IMR-90 (cell line): Measurements from ENCODE around the gene NLGN2. TPM values are rescaled to one million over a fixed set of nuclear protein-coding genes. Genes with fewer than 3 reads are reported as not detected.

ENCODE experiments used
- ATAC-seq: fragments of 200-7000 bp; cut with Tn5 transposase; 2 replicates; pipeline ENCODE4 v1.9.1; 2020; ENCODE audit warnings: low read depth, mild to moderate bottlenecking, moderate library complexity
- BruUV-seq: library from RNA; stranded (reverse); fragments of 400-500 nt; replicated peaks from 2 replicates; lab custom pipeline; 2021; lab: Mats Ljungman, UMichigan
- CTCF ChIA-PET: fragments of 300-600 bp; formaldehyde crosslinking; extraction: SDS; loops from one replicate; lab custom pipeline; 2021; ENCODE audit warnings: antibody characterized with exemption; lab: Yijun Ruan, JAX
- POLR2A ChIA-PET: fragments of 300-600 bp; sonication (Branson Sonifier 250); formaldehyde crosslinking; loops from one replicate; lab custom pipeline; 2022; ENCODE audit warnings: antibody characterized with exemption; ENCODE audit not compliant: unreplicated experiment; lab: Charles Lee
- DNase-seq: peaks from one replicate; pipeline ENCODE4 v3.0.0; 2013
- H2AFZ ChIP-seq: replicated peaks from 2 replicates; pipeline ENCODE3; 2013; ENCODE audit warnings: low read length, mild to moderate bottlenecking; ENCODE audit not compliant: poor library complexity
- H2AK5ac ChIP-seq: 2 replicates; pipeline ENCODE4 v1.6.1; 2013; ENCODE audit warnings: low read depth, low read length, inconsistent platforms
- H2AK9ac ChIP-seq: replicated peaks from 2 replicates; pipeline ENCODE3; 2013; ENCODE audit warnings: mild to moderate bottlenecking, low read depth, low read length, moderate library complexity; ENCODE audit not compliant: poor library complexity
- H2BK120ac ChIP-seq: 2 replicates; pipeline ENCODE4 v1.6.1; 2013; ENCODE audit warnings: low read depth, low read length, inconsistent platforms
- H2BK15ac ChIP-seq: 3 replicates; pipeline ENCODE4 v1.6.1; 2013; ENCODE audit warnings: low read depth, low read length, inconsistent platforms
- H2BK20ac ChIP-seq: 2 replicates; pipeline ENCODE4 v1.6.1; 2013; ENCODE audit warnings: low read depth, mild to moderate bottlenecking, inconsistent platforms, low read length, moderate library complexity
- H2BK5ac ChIP-seq: 2 replicates; pipeline ENCODE4 v1.6.1; 2013; ENCODE audit warnings: mild to moderate bottlenecking, low read depth, low read length, inconsistent platforms; ENCODE audit not compliant: poor library complexity, severe bottlenecking
- H3K14ac ChIP-seq: replicated peaks from 2 replicates; pipeline ENCODE4 v1.6.1; 2013; ENCODE audit warnings: low read depth, low read length, inconsistent platforms
- H3K18ac ChIP-seq: 2 replicates; pipeline ENCODE4 v1.6.1; 2013; ENCODE audit warnings: low read depth, low read length, control low read depth
- H3K23ac ChIP-seq: 2 replicates; pipeline ENCODE4 v1.6.1; 2013; ENCODE audit warnings: low read depth, low read length, inconsistent platforms
- H3K27ac ChIP-seq: 2 replicates; pipeline ENCODE4 v1.5.1; 2013; ENCODE audit warnings: mild to moderate bottlenecking, control low read depth, low read length; ENCODE audit not compliant: insufficient read depth
- H3K27me3 ChIP-seq: 2 replicates; pipeline ENCODE4 v1.6.1; 2013; ENCODE audit warnings: low read length; ENCODE audit not compliant: control insufficient read depth, insufficient read depth
- H3K36me3 ChIP-seq: 2 replicates; pipeline ENCODE4 v1.6.1; 2013; ENCODE audit warnings: low read length, mixed read lengths; ENCODE audit not compliant: control insufficient read depth, insufficient read depth
- H3K4ac ChIP-seq: 2 replicates; pipeline ENCODE4 v1.6.1; 2013; ENCODE audit warnings: low read depth, low read length, inconsistent platforms
- H3K4me1 ChIP-seq: 2 replicates; pipeline ENCODE4 v1.6.1; 2013; ENCODE audit warnings: low read length, mixed read lengths; ENCODE audit not compliant: control insufficient read depth, insufficient read depth
- H3K4me2 ChIP-seq: 2 replicates; pipeline ENCODE4 v1.6.1; 2013; ENCODE audit warnings: low read depth, mild to moderate bottlenecking, control low read depth, low read length, moderate library complexity
- H3K4me3 ChIP-seq: 2 replicates; pipeline ENCODE4 v1.5.1; 2013; ENCODE audit warnings: low read depth, mild to moderate bottlenecking, control low read depth, low read length, moderate library complexity; ENCODE audit not compliant: insufficient read depth
- H3K56ac ChIP-seq: 2 replicates; pipeline ENCODE4 v1.6.1; 2013; ENCODE audit warnings: low read length, inconsistent platforms; ENCODE audit not compliant: insufficient read depth; ENCODE audit errors: extremely low read depth
- H3K79me1 ChIP-seq, 2 experiments: 2 replicates each; pipeline ENCODE4 v1.6.1; 2013; ENCODE audit warnings: low read length in 2 of 2, inconsistent platforms in 1 of 2, low read depth in 1 of 2
- H3K9ac ChIP-seq: 2 replicates; pipeline ENCODE4 v1.6.1; 2013; ENCODE audit warnings: low read depth, low read length, control low read depth
- H3K9me1 ChIP-seq: 2 replicates; pipeline ENCODE4 v1.6.1; 2013; ENCODE audit warnings: low read length, inconsistent platforms; ENCODE audit not compliant: insufficient read depth
- H3K9me3 ChIP-seq: 2 replicates; pipeline ENCODE4 v1.6.1; 2013; ENCODE audit warnings: low read length; ENCODE audit not compliant: control insufficient read depth, insufficient read depth
- H4K20me1 ChIP-seq: 2 replicates; pipeline ENCODE4 v1.6.1; 2013; ENCODE audit warnings: low read length, inconsistent platforms; ENCODE audit not compliant: insufficient read depth
- H4K5ac ChIP-seq: 2 replicates; pipeline ENCODE4 v1.6.1; 2013; ENCODE audit warnings: mild to moderate bottlenecking, low read depth, low read length, control low read depth
- H4K8ac ChIP-seq, 2 experiments: 2 replicates each; pipeline ENCODE4 v1.6.1; 2013; ENCODE audit warnings: low read depth in 2 of 2, low read length in 2 of 2, control low read depth in 1 of 2, inconsistent platforms in 1 of 2
- H4K91ac ChIP-seq: 2 replicates; pipeline ENCODE4 v1.6.1; 2013; ENCODE audit warnings: low read depth, low read length, inconsistent platforms; ENCODE audit not compliant: insufficient read depth
- BHLHE40 ChIP-seq: fragments of 150-350 bp; IDR thresholded peaks from 2 replicates; pipeline ENCODE4 v1.6.1; 2016; ENCODE audit warnings: mild to moderate bottlenecking, low read depth, low read length
- CEBPB ChIP-seq: IDR thresholded peaks from 2 replicates; pipeline ENCODE4 v1.6.1; 2012; ENCODE audit warnings: low read depth, low read length, improper control_type of control experiment
- CHD1 ChIP-seq: IDR thresholded peaks from 2 replicates; pipeline ENCODE4 v1.6.1; 2012; ENCODE audit warnings: low read depth, low read length, improper control_type of control experiment
- FOS ChIP-seq: fragments of 150-350 bp; IDR thresholded peaks from 2 replicates; pipeline ENCODE4 v1.6.1; 2016; ENCODE audit warnings: low read depth, low read length
- RAD21 ChIP-seq: IDR thresholded peaks from 2 replicates; pipeline ENCODE4 v1.6.1; 2012; ENCODE audit warnings: low read length, improper control_type of control experiment
- RCOR1 ChIP-seq: IDR thresholded peaks from 2 replicates; pipeline ENCODE4 v1.6.1; 2012; ENCODE audit warnings: mild to moderate bottlenecking, low read length, improper control_type of control experiment; ENCODE audit not compliant: insufficient replicate concordance
- RFX5 ChIP-seq: IDR thresholded peaks from 2 replicates; pipeline ENCODE4 v1.8.0; 2012; ENCODE audit warnings: low read depth, mild to moderate bottlenecking, low read length, moderate library complexity
- SMC3 ChIP-seq: fragments of 150-350 bp; IDR thresholded peaks from 2 replicates; pipeline ENCODE4 v1.6.1; 2016; ENCODE audit warnings: low read depth, mild to moderate bottlenecking, antibody characterized with exemption, low read length, moderate library complexity
- WGBS, 2 experiments: methylation state at CpG; one replicate each; pipeline versions ENCODE4 v1.1.5 to v1.1.7; 2013; ENCODE audit warnings: missing lambda C conversion rate in 2 of 2; ENCODE audit not compliant: insufficient read length in 1 of 2; ENCODE audit errors: extremely low coverage in 2 of 2; 5-methylcytosine and 5-hydroxymethylcytosine counted together
- dilution Hi-C: fragments of 300-500 bp; cut with HindIII; formaldehyde crosslinking; loops from one replicate; pipeline ENCODE4 v1.14.3; 2018; ENCODE audit warnings: low sequenced_read_pairs; ENCODE audit not compliant: unreplicated experiment
- in situ Hi-C: fragments of 300-500 bp; cut with MboI; formaldehyde crosslinking; loops from 3 replicates; pipeline ENCODE4 v1.14.3; 2019; ENCODE audit warnings: low sequenced_read_pairs, inconsistent platforms, mixed read lengths
- intact Hi-C: fragments of 100-400 bp; cut with micrococcal nuclease; formaldehyde crosslinking; loops from 2 replicates; pipeline ENCODE4 v1.10.0; 2022
- polyA plus RNA-seq, 3 experiments: library from polyadenylated mRNA; depleted of rRNA; stranded (reverse); fragments of >200 nt; gene quantifications; 2 replicates each; pipeline ENCODE4 v1.2.3, GENCODE V29; 2012; ENCODE audit warnings: low replicate concordance in 1 of 3
- total RNA-seq: library from RNA; depleted of rRNA; stranded (reverse); fragments of >200 nt; gene quantifications from 2 replicates; pipeline ENCODE4 v1.2.3, GENCODE V29; 2012

NLGN2 gene
- total and polyA plus RNA-seq, 2 of the 4 experiments (the other 2 are of a cell fraction) = 1.8 to 38.1 TPM

GRCh38 chr17:7426203-7426863 lies 18.7 kb downstream of the NLGN2 start:
- no peaks in the 10 kb centered on the region for H4K20me1 ChIP-seq
- H2BK5ac ChIP-seq = no peak overlapping the region
- H3K79me1 ChIP-seq = no peaks in the 10 kb centered on the region
- WGBS, 2 experiments = 92% methylated on average over 19 of the region's 33 CpGs; no CpG with 5 or more reads in 1 of the 2 experiments
- peaks cover 2% of the 10 kb centered on the region; the same call in 1 of the 2 replicates for H3K27me3 ChIP-seq
- H2BK120ac ChIP-seq = no peak overlapping the region
- H4K8ac ChIP-seq = no peak overlapping the region
- no peak overlapping the region for H3K14ac ChIP-seq
- intact Hi-C loops = no loop called here
- H3K9me3 ChIP-seq = no peaks in the 10 kb centered on the region
- H3K4ac ChIP-seq = no peak overlapping the region
- no peak overlapping the region for H3K4me2 ChIP-seq
- H2AK5ac ChIP-seq = no peak overlapping the region
- ATAC-seq (no peak), DNase-seq (no peak)
- TF ChIP-seq CEBPB = no peak
- no peak for TF ChIP-seq RFX5
- no peak for TF ChIP-seq BHLHE40
- TF ChIP-seq RCOR1 = no peak
- TF ChIP-seq CHD1 = no peak
- no peak for TF ChIP-seq FOS
- no peak for TF ChIP-seq RAD21
- no peak for TF ChIP-seq SMC3
- dilution Hi-C loops = no loop called here
- H3K23ac ChIP-seq = no peak overlapping the region
- BruUV-seq = no TSS peak
- 0 out of 2 replicates have a peak, but pooled peaks cover 3% of the 10 kb centered on the region for H3K9me1 ChIP-seq
- H3K9ac ChIP-seq = no peak overlapping the region
- H3K4me3 ChIP-seq = no peak overlapping the region
- H2AK9ac ChIP-seq = no peak overlapping the region
- in situ Hi-C loops = no loop called here
- CTCF ChIA-PET = no interaction called here
- H4K91ac ChIP-seq = no peak overlapping the region
- H4K5ac ChIP-seq = no peak overlapping the region
- H3K18ac ChIP-seq = no peak overlapping the region
- H3K56ac ChIP-seq = no peak overlapping the region
- POLR2A ChIA-PET = interaction anchor here (0.6 kb wide), 1 partner anchor 75 kb away, joined by 3 read pairs; no protein-coding TSS in a partner anchor
- no peak overlapping the region for H2BK20ac ChIP-seq
- H2BK15ac ChIP-seq = no peak overlapping the region
- no peak overlapping the region for H2AFZ ChIP-seq
- no peaks in the 10 kb centered on the region for H3K36me3 ChIP-seq
- H3K4me1 ChIP-seq = no peaks in the 10 kb centered on the region
- no peak overlapping the region for H3K27ac ChIP-seq
